ENCODE measurements around the gene CNN1.
"Not testable (repeated sequence)": the region's sequence is repeated elsewhere in the genome, so short reads cannot be mapped to it uniquely, and the experiment has no call there.

Gene CNN1

GRCh38 chr19:11570039-11570462 lies 31.4 kb downstream of the CNN1 start:
- DNase-seq = no peak

GRCh38 chr19:11573354-11573753 lies 34.7 kb downstream of the CNN1 start:
- not testable (repeated sequence) for DNase-seq

- DNase-seq = not testable (repeated sequence)
Observed at GRCh38 chr19:11573763-11574162, 35.1 kb downstream of the CNN1 start.

GRCh38 chr19:11574689-11575088 lies 36.0 kb downstream of the CNN1 start:
- no peak for DNase-seq

- DNase-seq = no peak
Observed at GRCh38 chr19:11576227-11576626, 37.6 kb downstream of the CNN1 start.

GRCh38 chr19:11577451-11578257 lies 39.0 kb downstream of the CNN1 start, which contains the start of gene ACP5:
Gene ACP5 (minus strand): TSS chr19:11577645. CDS start chr19:11577317, 328 bp downstream.
- no peak for DNase-seq

GRCh38 chr19:11578258-11579142 lies 39.8 kb downstream of the CNN1 start:
- DNase-seq = peak; percentile 42

- no peak for DNase-seq
Observed at GRCh38 chr19:11580116-11580515, 41.5 kb downstream of the CNN1 start.

- peak; percentile 79 for DNase-seq
Observed at GRCh38 chr19:11581740-11582139, 43.1 kb downstream of the CNN1 start.

- no peak for DNase-seq
Observed at GRCh38 chr19:11586331-11586730, 47.7 kb downstream of the CNN1 start.

- peak; percentile 75 for DNase-seq
Observed at GRCh38 chr19:11587302-11587974, 48.8 kb downstream of the CNN1 start.

- DNase-seq = no peak
Observed at GRCh38 chr19:11587975-11588631, 49.5 kb downstream of the CNN1 start.

GRCh38 chr19:11594084-11594483 lies 55.4 kb downstream of the CNN1 start:
- DNase-seq = no peak

GRCh38 chr19:11596156-11596555 lies 57.5 kb downstream of the CNN1 start:
- no peak for DNase-seq

GRCh38 chr19:11597202-11598102 lies 58.8 kb downstream of the CNN1 start, which contains the start of gene ZNF627:
Gene ZNF627 (plus strand): TSS chr19:11597483. CDS start chr19:11597628, 145 bp downstream.
- peak; percentile 98 for DNase-seq

- DNase-seq = no peak
Observed at GRCh38 chr19:11598103-11598483, 59.4 kb downstream of the CNN1 start.

- no peak for DNase-seq
Observed at GRCh38 chr19:11598746-11599145, 60.1 kb downstream of the CNN1 start.

GRCh38 chr19:11599704-11600103 lies 61.1 kb downstream of the CNN1 start:
- not testable (repeated sequence) for DNase-seq
